Testis (tissue), 2 donors: Measurements from ENCODE around the gene RHO.

Experiments
- CTCF ChIP-seq, 3 experiments: fragments of 450-650 bp in 2 of 3; fragments of 200-600 bp in 1 of 3; sonication (generic) in 1 of 3; IDR thresholded peaks; one replicate each; pipeline ENCODE4 v1.5.1; 2016 to 2019; ENCODE audit warnings: antibody characterized with exemption in 3 of 3, mild to moderate bottlenecking in 2 of 3, moderate library complexity in 1 of 3
- POLR2A ChIP-seq: fragments of 450-650 bp; IDR thresholded peaks from one replicate; pipeline ENCODE4 v1.6.1; 2017; ENCODE audit warnings: antibody characterized with exemption, mild to moderate bottlenecking, moderate library complexity

GRCh38 chr3:129520960-129521359, 7.5 kb upstream of the RHO start:
- no peak for TF ChIP-seq CTCF (IDR thresholded peaks at IDR 0.05)
- TF ChIP-seq POLR2A = no peak
